Transverse colon (tissue), 4 donors: ENCODE measurements around the gene PRF1. TPM values are rescaled to one million over a fixed set of nuclear protein-coding genes. Genes with fewer than 3 reads are reported as not detected.

Source experiments
- total RNA-seq, 4 donors: library from RNA; depleted of rRNA; stranded (reverse); fragments of >200 nt; gene quantifications; one replicate each; pipeline ENCODE4 v1.1.0, GENCODE V29; 2016

PRF1 gene
- total RNA-seq, 4 donors from 2014 or later = 0.80 to 12.7 (median 6.0) TPM

Other genes with a start within 250 kb of the PRF1 start
- 10 to 100 TPM in 1 of 4 donors, 1 to 10 TPM in 3; 2.8 to 10.5 (median 5.9) TPM for gene LRRC20, start 220.1 kb downstream of the PRF1 start, total RNA-seq
- gene EIF4EBP2, start 198.6 kb downstream of the PRF1 start, total RNA-seq = 100 to 1,000 TPM in 3 of 4 donors, 10 to 100 TPM in 1; 43.6 to 117 (median 110) TPM
- not detected for gene NODAL, start 161.1 kb downstream of the PRF1 start, total RNA-seq
- 1 to 10 TPM; 1.4 to 5.2 (median 4.0) TPM for gene PALD1, start 124.0 kb downstream of the PRF1 start, total RNA-seq
- gene ADAMTS14, start 69.8 kb upstream of the PRF1 start, total RNA-seq = 1 to 10 TPM in 2 of 4 donors, under 1 TPM in 2; 0.95 to 3.8 (median 1.4) TPM
- not detected for gene TBATA, start 182.6 kb upstream of the PRF1 start, total RNA-seq
- gene SGPL1, start 213.2 kb upstream of the PRF1 start, total RNA-seq = 10 to 100 TPM; 24.9 to 65.4 (median 61.3) TPM